Upper lobe of left lung (tissue), 6 donors: ENCODE data around the gene BTG2. TPM values are rescaled to one million over a fixed set of nuclear protein-coding genes. Genes with fewer than 3 reads are reported as not detected.

ENCODE experiments used
- ATAC-seq, 2 donors: fragments of 200-7000 bp; cut with Tn5 transposase; one replicate each; pipeline ENCODE4 v1.9.1; 2022; ENCODE audit warnings: mild to moderate bottlenecking in 2 of 2, moderate library complexity in 2 of 2; ENCODE audit not compliant: low FRiP score in 2 of 2
- DNase-seq, 2 donors: peaks; one replicate each; pipeline ENCODE4 v3.0.0-alpha.2; 2019 to 2020
- H3K27ac ChIP-seq, 4 donors: fragments of 200-600 bp; sonication (generic); one replicate each; pipeline ENCODE4 v1.5.1; 2016 to 2019
- H3K27me3 ChIP-seq, 4 donors: fragments of 200-600 bp; sonication (generic); one replicate each; pipeline ENCODE4 v1.5.1; 2017 to 2019
- H3K36me3 ChIP-seq, 4 donors: fragments of 200-600 bp; sonication (generic); one replicate each; pipeline ENCODE4 v1.5.1; 2016 to 2019
- H3K4me1 ChIP-seq, 4 donors: fragments of 200-600 bp; sonication (generic); one replicate each; pipeline ENCODE4 v1.5.1; 2018 to 2019
- H3K4me3 ChIP-seq, 4 donors: fragments of 200-600 bp; sonication (generic); one replicate each; pipeline ENCODE4 v1.5.1; 2017 to 2019; ENCODE audit warnings: mild to moderate bottlenecking in 2 of 4, moderate library complexity in 1 of 4
- H3K9me3 ChIP-seq, 4 donors: fragments of 200-600 bp; sonication (generic); one replicate each; pipeline ENCODE4 v1.5.1; 2018 to 2019
- CTCF ChIP-seq, 6 experiments: fragments of 450-650 bp in 4 of 6; fragments of 200-600 bp in 2 of 6; sonication (generic) in 2 of 6; IDR thresholded peaks; one replicate each; pipeline ENCODE4 v1.5.1; 2016 to 2019; ENCODE audit warnings: antibody characterized with exemption in 6 of 6
- EP300 ChIP-seq, 4 donors: sonication (generic); formaldehyde crosslinking; IDR thresholded peaks; one replicate each; pipeline ENCODE4 v1.5.1; 2017; ENCODE audit warnings: antibody characterized with exemption in 4 of 4, control low read depth in 2 of 4
- POLR2A ChIP-seq, 4 donors: fragments of 450-650 bp; IDR thresholded peaks; one replicate each; pipeline ENCODE4 v1.5.1; 2016 to 2017; ENCODE audit warnings: antibody characterized with exemption in 4 of 4, mild to moderate bottlenecking in 2 of 4
- POLR2AphosphoS5 ChIP-seq, 2 donors: sonication (generic); formaldehyde crosslinking; IDR thresholded peaks; one replicate each; pipeline ENCODE4 v1.5.1; 2017; ENCODE audit warnings: antibody characterized with exemption in 2 of 2
- WGBS, 2 donors: methylation state at CpG; one replicate each; pipeline ENCODE4 v1.1.5; 2017 to 2018; 5-methylcytosine and 5-hydroxymethylcytosine counted together
- total RNA-seq, 6 donors: library from RNA; depleted of rRNA in 4 of 6; stranded (reverse); fragments of >200 nt in 4 of 6; gene quantifications; one replicate each; pipeline versions ENCODE4 v1.1.0 to v1.2.1, GENCODE V29; 2016 to 2021
- donor health status: DM: no; HTN: no; CAD: no; lungs with moderate emphysema.
- donor health status: DM: no; HTN: yes; CAD: no; lungs with severe emphysema.

Gene BTG2
- total RNA-seq, 6 donors from 2014 or later, result 59.1 to 178 (median 104) TPM

DNA sequence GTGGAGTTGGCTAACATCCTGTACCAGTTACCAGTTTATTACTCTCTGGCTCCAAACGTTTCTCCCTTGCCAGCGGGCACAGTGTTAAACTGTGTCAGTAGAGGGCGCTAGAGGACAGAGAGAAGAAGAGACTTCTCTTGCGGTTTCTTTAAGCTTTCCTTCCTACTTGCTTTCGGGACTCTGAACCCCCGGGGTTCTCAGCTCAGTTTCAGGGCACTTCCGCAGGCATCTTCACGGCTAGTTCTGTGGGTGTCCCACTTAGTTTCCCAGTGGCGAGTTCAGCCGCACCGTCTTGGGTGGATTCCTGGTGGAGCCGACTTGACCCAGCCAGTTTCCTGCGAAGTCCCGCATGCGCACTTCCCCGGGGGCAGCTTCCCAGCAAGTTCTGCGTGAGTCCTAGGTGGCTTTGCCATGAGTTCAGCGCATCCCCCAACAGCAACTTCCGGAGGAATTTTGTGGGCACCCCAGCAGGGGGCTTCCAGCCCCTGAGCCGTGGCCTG is 37.9 kb upstream of the BTG2 start:
- 0 to 1% methylated on average over 12 to 20 of the region's 20 CpGs for WGBS, 2 donors
- H3K9me3 ChIP-seq, result no peaks in the 10 kb centered on the region
- TF ChIP-seq EP300 (IDR thresholded peaks at IDR 0.05), result no peak
- TF ChIP-seq CTCF (IDR thresholded peaks at IDR 0.05), result peak; percentile 79 to 90 (median 88)
- no peak for TF ChIP-seq POLR2AphosphoS5 (IDR thresholded peaks at IDR 0.05)
- DNase-seq, result peak; percentile 75 to 87
- peaks cover 6 to 30% (median 24%) of the 10 kb centered on the region in 4 donors for H3K4me1 ChIP-seq
- ATAC-seq, result peak; percentile 84 to 87
- H3K27me3 ChIP-seq, result no peaks in the 10 kb centered on the region
- no peaks in the 10 kb centered on the region for H3K36me3 ChIP-seq
- peak overlapping the region; percentile 64 to 86 (median 74) for H3K27ac ChIP-seq
- peak overlapping the region; percentile 27 to 63 (median 48) for H3K4me3 ChIP-seq

DNA sequence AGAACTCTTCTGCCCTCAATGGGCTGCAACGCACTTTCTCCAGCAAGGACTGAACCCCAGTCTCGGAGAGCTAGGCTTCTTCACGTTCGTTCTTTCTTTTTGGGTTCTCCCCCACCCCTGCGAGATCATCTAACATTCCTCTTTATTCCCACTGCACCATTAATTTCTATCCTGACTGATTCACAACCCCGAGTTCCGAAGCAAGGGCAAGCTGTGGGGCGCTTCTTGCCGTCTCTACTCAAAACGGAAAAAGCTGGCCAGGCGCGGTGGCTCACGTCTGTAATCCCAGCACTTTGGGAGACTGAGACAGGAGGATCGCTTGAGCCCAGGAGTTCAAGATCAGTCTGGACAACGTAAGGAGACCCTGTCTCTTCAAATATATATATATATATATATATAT is 37.4 kb upstream of the BTG2 start:
- Histone ChIP-seq H3K4me3 (peak overlapping the region in 2 of 4 donors; percentile 56 to 63), H3K36me3 (no peaks in the 10 kb centered on the region), H3K4me1 (peaks cover 6 to 35% (median 28%) of the 10 kb centered on the region in 4 donors), H3K27me3 (no peaks in the 10 kb centered on the region), H3K9me3 (no peaks in the 10 kb centered on the region), H3K27ac (peak overlapping the region in 3 of 4 donors; percentile 64 to 86 (median 83))
- no peak for DNase-seq
- WGBS, 2 donors, result 62 to 75% methylated on average over 15 of the region's 15 CpGs
- TF ChIP-seq EP300 (IDR thresholded peaks at IDR 0.05) (no peak), POLR2AphosphoS5 (IDR thresholded peaks at IDR 0.05) (no peak), POLR2A (IDR thresholded peaks at IDR 0.05) (no peak), CTCF (IDR thresholded peaks at IDR 0.05) (no peak)
- ATAC-seq, result no peak

- no peak overlapping the region for H3K4me3 ChIP-seq
- H3K36me3 ChIP-seq, result no peaks in the 10 kb centered on the region
- DNase-seq, result peak in 1 of 2 donors; percentile 44
- peak overlapping the region in 2 of 4 donors; percentile 21 to 38 for H3K27ac ChIP-seq
- H3K4me1 ChIP-seq, result peaks cover 12 to 46% (median 39%) of the 10 kb centered on the region in 4 donors
- WGBS, 2 donors, result 22 to 30% methylated on average over 5 of the region's 5 CpGs
- TF ChIP-seq CTCF (IDR thresholded peaks at IDR 0.05) (peak; percentile 73 to 97 (median 90)), EP300 (IDR thresholded peaks at IDR 0.05) (no peak)
- peak in 1 of 2 donors; percentile 36 for ATAC-seq
- no peaks in the 10 kb centered on the region for H3K9me3 ChIP-seq
- no peaks in the 10 kb centered on the region for H3K27me3 ChIP-seq
These were observed 36.2 kb upstream of the BTG2 start for GRCh38 chr1:203268901-203269653.

DNA sequence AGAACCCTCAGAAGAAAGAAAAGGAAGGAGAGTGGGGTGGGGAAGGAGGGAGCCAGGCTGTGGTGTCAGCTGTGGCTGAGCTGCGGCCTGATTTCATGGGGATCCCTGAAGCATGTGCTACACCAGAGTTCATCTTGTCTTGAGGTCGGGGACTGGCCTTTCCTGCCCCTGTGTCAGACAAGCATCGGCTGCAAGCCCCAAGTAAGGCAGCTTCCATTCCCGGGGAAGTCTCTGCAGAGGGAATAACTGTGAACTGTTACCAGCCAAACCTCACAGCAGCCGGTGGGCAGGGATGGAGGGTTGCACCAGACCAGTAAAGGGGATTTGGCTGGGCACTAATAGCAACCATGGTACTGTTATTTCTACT is 35.7 kb upstream of the BTG2 start:
- Histone ChIP-seq H3K9me3 (no peaks in the 10 kb centered on the region), H3K36me3 (no peaks in the 10 kb centered on the region), H3K27me3 (no peaks in the 10 kb centered on the region), H3K4me3 (no peak overlapping the region), H3K4me1 (peaks cover 12 to 49% (median 44%) of the 10 kb centered on the region in 4 donors), H3K27ac (no peak overlapping the region)
- DNase-seq (no peak), ATAC-seq (no peak)
- WGBS, 2 donors, result 38 to 74% methylated on average over 2 to 5 of the region's 5 CpGs
- TF ChIP-seq EP300 (IDR thresholded peaks at IDR 0.05) (no peak), POLR2A (IDR thresholded peaks at IDR 0.05) (no peak), CTCF (IDR thresholded peaks at IDR 0.05) (no peak), POLR2AphosphoS5 (IDR thresholded peaks at IDR 0.05) (no peak)
